ENCODE data around the gene NSF.

The NSF gene

GRCh38 chr17:46756861-46757260 is 166.4 kb downstream of the NSF start:
- TF ChIP-seq TAF1 (IDR thresholded peaks at IDR 0.05; ENCODE audit: borderline replicate concordance, insufficient read depth, low read length) (no peak), REST (IDR thresholded peaks at IDR 0.05; ENCODE audit: insufficient read depth in 1 of 2, low read depth in 2 of 2, low read length in 2 of 2) (no peak), POLR2AphosphoS5 (IDR thresholded peaks at IDR 0.05; ENCODE audit: low read depth, low read length) (no peak), SIN3A (IDR thresholded peaks at IDR 0.05; ENCODE audit: borderline replicate concordance, insufficient read depth, low read length) (no peak), FOXP2 (optimal IDR thresholded peaks at IDR 0.05; ENCODE audit: borderline replicate concordance, extremely low read depth, extremely low read length, insufficient read depth) (no peak)

GRCh38 chr17:46758614-46759013 is 168.1 kb downstream of the NSF start:
- no peak for TF ChIP-seq FOXP2 (optimal IDR thresholded peaks at IDR 0.05; ENCODE audit: borderline replicate concordance, extremely low read depth, extremely low read length, insufficient read depth)
- TF ChIP-seq REST (IDR thresholded peaks at IDR 0.05; ENCODE audit: insufficient read depth in 1 of 2, low read depth in 2 of 2, low read length in 2 of 2), result no peak
- TF ChIP-seq POLR2AphosphoS5 (IDR thresholded peaks at IDR 0.05; ENCODE audit: low read depth, low read length), result no peak
- no peak for TF ChIP-seq TAF1 (IDR thresholded peaks at IDR 0.05; ENCODE audit: borderline replicate concordance, insufficient read depth, low read length)
- no peak for TF ChIP-seq SIN3A (IDR thresholded peaks at IDR 0.05; ENCODE audit: borderline replicate concordance, insufficient read depth, low read length)

- TF ChIP-seq FOXP2 (optimal IDR thresholded peaks at IDR 0.05; ENCODE audit: borderline replicate concordance, extremely low read depth, extremely low read length, insufficient read depth) (no peak), REST (IDR thresholded peaks at IDR 0.05; ENCODE audit: insufficient read depth in 1 of 2, low read depth in 2 of 2, low read length in 2 of 2) (no peak), SIN3A (IDR thresholded peaks at IDR 0.05; ENCODE audit: borderline replicate concordance, insufficient read depth, low read length) (no peak), TAF1 (IDR thresholded peaks at IDR 0.05; ENCODE audit: borderline replicate concordance, insufficient read depth, low read length) (no peak), POLR2AphosphoS5 (IDR thresholded peaks at IDR 0.05; ENCODE audit: low read depth, low read length) (no peak)
Measured at GRCh38 chr17:46759141-46759540, 168.7 kb downstream of the NSF start.

GRCh38 chr17:46763416-46763815 is 172.9 kb downstream of the NSF start:
- TF ChIP-seq FOXP2 (optimal IDR thresholded peaks at IDR 0.05; ENCODE audit: borderline replicate concordance, extremely low read depth, extremely low read length, insufficient read depth), result no peak
- no peak for TF ChIP-seq REST (IDR thresholded peaks at IDR 0.05; ENCODE audit: insufficient read depth in 1 of 2, low read depth in 2 of 2, low read length in 2 of 2)
- no peak for TF ChIP-seq TAF1 (IDR thresholded peaks at IDR 0.05; ENCODE audit: borderline replicate concordance, insufficient read depth, low read length)
- no peak for TF ChIP-seq POLR2AphosphoS5 (IDR thresholded peaks at IDR 0.05; ENCODE audit: low read depth, low read length)
- TF ChIP-seq SIN3A (IDR thresholded peaks at IDR 0.05; ENCODE audit: borderline replicate concordance, insufficient read depth, low read length), result no peak

All from PFSK-1 (cell line).